ENCODE results near the gene MTG2. TPM values are rescaled to one million over a fixed set of nuclear protein-coding genes. Genes with fewer than 3 reads are reported as not detected.

Gene MTG2
- total and polyA plus RNA-seq, 2 of the 8 experiments (the other 6 are each of a cell fraction or from before 2014, with no cell fraction given), result 14.4 to 22.8 TPM

GRCh38 chr20:62141043-62141396 is 41.8 kb upstream of the MTG2 start (continued):
- no peak for TF ChIP-seq BACH1 (IDR thresholded peaks at IDR 0.05; ENCODE audit: low read length)
- TF ChIP-seq NRF1 (IDR thresholded peaks at IDR 0.05; ENCODE audit: low read depth, low read length), result no peak
- no peak for TF ChIP-seq HDAC2 (IDR thresholded peaks at IDR 0.05; ENCODE audit: borderline replicate concordance in 1 of 2, low read depth in 2 of 2, low read length in 2 of 2)
